GM12878 (cell line): ENCODE measurements around the gene SAFB. TPM values are rescaled to one million over a fixed set of nuclear protein-coding genes. Genes with fewer than 3 reads are reported as not detected.

ENCODE experiments used
- ATAC-seq: fragments of 200-7000 bp; cut with Tn5 transposase; 3 replicates; pipeline ENCODE4 v1.9.1; 2020; ENCODE audit warnings: mild to moderate bottlenecking, moderate library complexity
- BruUV-seq: library from RNA; stranded (reverse); fragments of 400-500 nt; replicated peaks from 2 replicates; lab custom pipeline; 2021; lab: Mats Ljungman, UMichigan
- CTCF ChIA-PET: fragments of 300-600 bp; sonication (Branson Sonifier 250); formaldehyde crosslinking; extraction: SDS; loops from one replicate; lab custom pipeline; 2021; ENCODE audit warnings: inconsistent platforms; lab: Yijun Ruan, JAX
- POLR2A ChIA-PET: fragments of 350-600 bp; formaldehyde crosslinking; extraction: SDS; loops from one replicate; lab custom pipeline; 2021; ENCODE audit warnings: inconsistent platforms; lab: Charles Lee
- RAD21 ChIA-PET: fragments of 300-600 bp; sonication (Branson Sonifier 250); formaldehyde crosslinking; loops from one replicate; lab custom pipeline; 2023; ENCODE audit warnings: antibody characterized with exemption; ENCODE audit not compliant: unreplicated experiment; lab: Charles Lee
- SMC1A ChIA-PET: fragments of 300-600 bp; sonication (Branson Sonifier 250); formaldehyde crosslinking; loops from one replicate; lab custom pipeline; 2023; ENCODE audit not compliant: unreplicated experiment, uncharacterized antibody; lab: Charles Lee
- DNase-seq: peaks from one replicate; pipeline ENCODE4 v3.0.0-alpha.2; 2011; ENCODE audit warnings: low read depth, low spot score
- FAIRE-seq: peaks from 3 replicates; lab custom pipeline; 2011; peaks lifted over from hg19 to GRCh38; lab: Jason Lieb, UNC
- H2AFZ ChIP-seq: 2 replicates; pipeline ENCODE4 v1.6.0; 2011; ENCODE audit warnings: low read depth, low read length, control low read depth; ENCODE audit not compliant: control insufficient read depth
- H3K27ac ChIP-seq: 2 replicates; pipeline ENCODE4 v1.5.1; 2011; ENCODE audit warnings: control low read depth; ENCODE audit not compliant: control insufficient read depth, insufficient read depth
- H3K27me3 ChIP-seq, 2 experiments: replicated peaks in 1 of 2; 2 replicates each; pipeline versions ENCODE4 v1.6.0 to v1.6.1; 2011; ENCODE audit warnings: low read length in 1 of 2; ENCODE audit not compliant: control insufficient read depth in 2 of 2, insufficient read depth in 2 of 2
- H3K36me3 ChIP-seq, 2 experiments: 2 replicates each; pipeline ENCODE4 v1.5.1; 2011; ENCODE audit warnings: low read length in 1 of 2; ENCODE audit not compliant: control insufficient read depth in 2 of 2, insufficient read depth in 2 of 2
- H3K4me1 ChIP-seq: 2 replicates; pipeline ENCODE4 v1.6.1; 2011; ENCODE audit warnings: mild to moderate bottlenecking, low read length, moderate library complexity, mixed read lengths; ENCODE audit not compliant: control insufficient read depth, insufficient read depth
- H3K4me2 ChIP-seq: 2 replicates; pipeline ENCODE4 v1.6.0; 2011; ENCODE audit warnings: control low read depth; ENCODE audit not compliant: control insufficient read depth, insufficient read depth
- H3K4me3 ChIP-seq: fragments of 200-600 bp; sonication (generic); 2 replicates; pipeline ENCODE4 v1.5.1; 2016
- H3K79me2 ChIP-seq: 2 replicates; pipeline ENCODE4 v1.6.0; 2011; ENCODE audit warnings: low read length; ENCODE audit not compliant: control insufficient read depth, insufficient read depth
- H3K9ac ChIP-seq: 2 replicates; pipeline ENCODE4 v1.8.0; 2011; ENCODE audit warnings: low read length, control low read depth, mixed read lengths; ENCODE audit not compliant: control insufficient read depth, insufficient read depth
- H3K9me3 ChIP-seq: replicated peaks from 3 replicates; pipeline ENCODE4 v1.5.1; 2011; ENCODE audit warnings: mild to moderate bottlenecking, low read length; ENCODE audit not compliant: control insufficient read depth, insufficient read depth
- H4K20me1 ChIP-seq: 2 replicates; pipeline ENCODE4 v1.6.0; 2011; ENCODE audit not compliant: control insufficient read depth, insufficient read depth
- EED ChIP-seq: sonication (generic); IDR thresholded peaks from 2 replicates; pipeline ENCODE4 v1.6.1; 2016; ENCODE audit warnings: antibody characterized with exemption, low read depth
- HDAC6 ChIP-seq: fragments of 200-600 bp; sonication (generic); IDR thresholded peaks from one replicate; pipeline ENCODE4 v1.8.0; 2017; ENCODE audit warnings: antibody characterized with exemption; ENCODE audit not compliant: unreplicated experiment
- KLF5 ChIP-seq: fragments of 450-650 bp; IDR thresholded peaks from 2 replicates; pipeline ENCODE4 v1.6.1; 2014; ENCODE audit warnings: mild to moderate bottlenecking; ENCODE audit not compliant: partially characterized antibody
- MEF2B ChIP-seq: fragments of 450-650 bp; IDR thresholded peaks from 2 replicates; pipeline ENCODE4 v1.6.1; 2018; ENCODE audit warnings: mild to moderate bottlenecking, moderate library complexity; ENCODE audit not compliant: partially characterized antibody, poor library complexity, severe bottlenecking
- RCOR1 ChIP-seq: conservative IDR thresholded peaks from 2 replicates; pipeline ENCODE4 v1.6.1; 2012; ENCODE audit warnings: low read depth, low read length, improper control_type of control experiment
- SRF ChIP-seq, 2 experiments: IDR thresholded peaks; 2 replicates each; pipeline ENCODE4 v1.6.1; 2011; ENCODE audit warnings: low read depth in 2 of 2, low read length in 2 of 2, mild to moderate bottlenecking in 1 of 2, moderate library complexity in 1 of 2
- USF1 ChIP-seq: IDR thresholded peaks from 2 replicates; pipeline ENCODE4 v1.6.1; 2011; ENCODE audit warnings: borderline replicate concordance, low read depth, mild to moderate bottlenecking, moderate library complexity, mixed read lengths, low read length; ENCODE audit not compliant: insufficient read depth; ENCODE audit errors: extremely low read length
- USF2 ChIP-seq: IDR thresholded peaks from 2 replicates; pipeline ENCODE4 v1.6.1; 2011; ENCODE audit warnings: low read depth, low read length, improper control_type of control experiment, borderline replicate concordance
- YY1 ChIP-seq: IDR thresholded peaks from 2 replicates; pipeline ENCODE4 v1.6.1; 2011; ENCODE audit warnings: low read depth, mild to moderate bottlenecking, low read length
- ZBTB11 ChIP-seq: fragments of 450-650 bp; formaldehyde crosslinking; IDR thresholded peaks from 2 replicates; pipeline ENCODE4 v1.5.0; 2022; ENCODE audit warnings: mild to moderate bottlenecking, missing genetic modification characterization
- ZBTB33 ChIP-seq: fragments of 450-650 bp; IDR thresholded peaks from 2 replicates; pipeline ENCODE4 v1.6.1; 2017; ENCODE audit warnings: mild to moderate bottlenecking
- ZNF274 ChIP-seq: IDR thresholded peaks from one replicate; pipeline ENCODE4 v1.8.0; 2011; ENCODE audit not compliant: insufficient read length, insufficient read depth
- ZNF687 ChIP-seq: fragments of 450-650 bp; IDR thresholded peaks from 2 replicates; pipeline ENCODE4 v1.6.1; 2017; ENCODE audit warnings: mild to moderate bottlenecking, moderate library complexity
- WGBS: methylation state at CpG from one replicate; pipeline ENCODE4 v1.1.6; 2016; ENCODE audit warnings: low lambda C conversion rate; ENCODE audit not compliant: insufficient replicate concordance, insufficient coverage; ENCODE audit errors: missing lambda C conversion rate; 5-methylcytosine and 5-hydroxymethylcytosine counted together
- in situ Hi-C: fragments of 300-500 bp; cut with MboI; formaldehyde crosslinking; loops from 9 replicates; pipeline ENCODE4 v1.14.3; 2018; ENCODE audit warnings: mixed read lengths
- intact Hi-C: fragments of 100-400 bp; cut with micrococcal nuclease; formaldehyde crosslinking; loops from one replicate; pipeline ENCODE4 v1.14.2; 2022; ENCODE audit not compliant: unreplicated experiment
- polyA plus RNA-seq, 11 experiments: library from polyadenylated mRNA; depleted of rRNA in 4 of 11; unstranded in 6 of 11; stranded (reverse) in 5 of 11; fragments of >200 nt; fragmentation: Nextera tagmentation in 4 of 11; fragmentation: Illumina TruSeq in 1 of 11; extraction: Ambion mirVana in 4 of 11; extraction: Trizol in 1 of 11; gene quantifications; 1 replicate in 1 of 11; 2 replicates in 10 of 11; pipeline versions ENCODE4 v1.2.1 to v1.2.3, GENCODE V29; 2011 to 2016; ENCODE audit warnings: inconsistent platforms in 2 of 11, missing spikeins in 2 of 11, low read depth in 1 of 11
- total RNA-seq, 4 experiments: library from RNA; depleted of rRNA in 3 of 4; stranded (reverse); fragments of >200 nt in 3 of 4; fragmentation: Illumina TruSeq in 1 of 4; extraction: Trizol in 1 of 4; gene quantifications; 2 replicates each; pipeline versions ENCODE4 v1.2.1 to v1.2.3, GENCODE V29; 2013 to 2021

The SAFB gene
- total and polyA plus RNA-seq, 10 of the 15 experiments (the other 5 are each of a cell fraction or from before 2014, with no cell fraction given): 1.6 to 131 (median 61.2) TPM

- ATAC-seq (no peak), FAIRE-seq (no peak), DNase-seq (no peak)
- no peak overlapping the region for H2AFZ ChIP-seq
- no peak overlapping the region for H3K4me3 ChIP-seq
- intact Hi-C loops (no loop called here), in situ Hi-C loops (no loop called here)
- H4K20me1 ChIP-seq: no peaks in the 10 kb centered on the region
- H3K9ac ChIP-seq: no peak overlapping the region
- ChIA-PET POLR2A (no interaction called here), RAD21 (no interaction called here), SMC1A (no interaction called here), CTCF (no interaction called here)
- no peaks in the 10 kb centered on the region for H3K27me3 ChIP-seq
- peaks cover 45 to 56% of the 10 kb centered on the region in 2 experiments for H3K36me3 ChIP-seq
- 97% methylated on average over 18 of the region's 18 CpGs for WGBS
- no peak overlapping the region for H3K4me2 ChIP-seq
- H3K4me1 ChIP-seq: no peaks in the 10 kb centered on the region
- no peaks in the 10 kb centered on the region for H3K9me3 ChIP-seq
- H3K27ac ChIP-seq: no peak overlapping the region
- BruUV-seq: no TSS peak
- H3K79me2 ChIP-seq: no peaks in the 10 kb centered on the region
- TF ChIP-seq EED (no peak), MEF2B (no peak), USF1 (no peak), RCOR1 (no peak), ZNF274 (no peak), HDAC6 (no peak), USF2 (no peak), YY1 (no peak), SRF (IDR thresholded peaks at IDR 0.05; ENCODE audit: low read depth in 2 of 2, low read length in 2 of 2) (no peak), KLF5 (no peak), ZNF687 (no peak), ZBTB11 (CRISPR knock-in tag) (no peak), ZBTB33 (no peak)
Observed at GRCh38 chr19:5595129-5595528, 27.8 kb upstream of the SAFB start.
